Stomach (tissue), 4 donors: Measurements from ENCODE around the gene SEMA3F.

Experiments
- CTCF ChIP-seq, 7 experiments: fragments of 450-650 bp in 4 of 7; fragments of 200-600 bp in 3 of 7; sonication (generic) in 3 of 7; IDR thresholded peaks; one replicate each; pipeline ENCODE4 v1.5.1; 2016 to 2019; ENCODE audit warnings: antibody characterized with exemption in 7 of 7, control low read depth in 2 of 7, mild to moderate bottlenecking in 1 of 7
- EP300 ChIP-seq: sonication (generic); formaldehyde crosslinking; IDR thresholded peaks from one replicate; pipeline ENCODE4 v1.6.1; 2017; ENCODE audit warnings: antibody characterized with exemption
- POLR2A ChIP-seq, 4 donors: fragments of 450-650 bp; IDR thresholded peaks; one replicate each; pipeline ENCODE4 v1.6.1; 2016; ENCODE audit warnings: antibody characterized with exemption in 4 of 4, control low read depth in 2 of 4, mild to moderate bottlenecking in 1 of 4, moderate library complexity in 1 of 4
- POLR2AphosphoS5 ChIP-seq, 3 donors: sonication (generic); formaldehyde crosslinking; IDR thresholded peaks; one replicate each; pipeline ENCODE4 v1.6.1; 2016; ENCODE audit warnings: antibody characterized with exemption in 3 of 3

GRCh38 chr3:50214824-50215223, 59.7 kb downstream of the SEMA3F start:
- TF ChIP-seq POLR2AphosphoS5 (IDR thresholded peaks at IDR 0.05): no peak
- TF ChIP-seq CTCF (IDR thresholded peaks at IDR 0.05): no peak
- TF ChIP-seq POLR2A (IDR thresholded peaks at IDR 0.05): no peak
- no peak for TF ChIP-seq EP300
